Skeletal muscle satellite cell (primary cell): ENCODE measurements around the gene FCRL2.
"Not testable (repeated sequence)": the region's sequence is repeated elsewhere in the genome, so short reads cannot be mapped to it uniquely, and the experiment has no call there.

ENCODE experiments used
- H3K27me3 ChIP-seq: 2 replicates; pipeline ENCODE4 v1.7.0; 2013; ENCODE audit warnings: low read length; ENCODE audit not compliant: control insufficient read depth, insufficient read depth
- H3K36me3 ChIP-seq: 2 replicates; pipeline ENCODE4 v1.7.0; 2013; ENCODE audit warnings: mild to moderate bottlenecking, control low read depth, low read length; ENCODE audit not compliant: insufficient read depth
- H3K4me1 ChIP-seq: 2 replicates; pipeline ENCODE4 v1.7.0; 2013; ENCODE audit warnings: low read length; ENCODE audit not compliant: control insufficient read depth, insufficient read depth
- H3K4me2 ChIP-seq: 2 replicates; pipeline ENCODE4 v1.7.0; 2013; ENCODE audit warnings: mild to moderate bottlenecking, low read length
- H3K4me3 ChIP-seq: 2 replicates; pipeline ENCODE4 v1.7.0; 2013; ENCODE audit warnings: low read length
- H3K9ac ChIP-seq: 2 replicates; pipeline ENCODE4 v1.7.0; 2013; ENCODE audit warnings: mild to moderate bottlenecking, low read depth, low read length, moderate library complexity
- H3K9me3 ChIP-seq: replicated peaks from 2 replicates; pipeline ENCODE4 v1.7.0; 2013; ENCODE audit warnings: mild to moderate bottlenecking, control low read depth, low read length

The FCRL2 gene

GRCh38 chr1:157748262-157748817 lies 28.6 kb downstream of the FCRL2 start:
- H3K4me3 ChIP-seq, result no peak overlapping the region

DNA sequence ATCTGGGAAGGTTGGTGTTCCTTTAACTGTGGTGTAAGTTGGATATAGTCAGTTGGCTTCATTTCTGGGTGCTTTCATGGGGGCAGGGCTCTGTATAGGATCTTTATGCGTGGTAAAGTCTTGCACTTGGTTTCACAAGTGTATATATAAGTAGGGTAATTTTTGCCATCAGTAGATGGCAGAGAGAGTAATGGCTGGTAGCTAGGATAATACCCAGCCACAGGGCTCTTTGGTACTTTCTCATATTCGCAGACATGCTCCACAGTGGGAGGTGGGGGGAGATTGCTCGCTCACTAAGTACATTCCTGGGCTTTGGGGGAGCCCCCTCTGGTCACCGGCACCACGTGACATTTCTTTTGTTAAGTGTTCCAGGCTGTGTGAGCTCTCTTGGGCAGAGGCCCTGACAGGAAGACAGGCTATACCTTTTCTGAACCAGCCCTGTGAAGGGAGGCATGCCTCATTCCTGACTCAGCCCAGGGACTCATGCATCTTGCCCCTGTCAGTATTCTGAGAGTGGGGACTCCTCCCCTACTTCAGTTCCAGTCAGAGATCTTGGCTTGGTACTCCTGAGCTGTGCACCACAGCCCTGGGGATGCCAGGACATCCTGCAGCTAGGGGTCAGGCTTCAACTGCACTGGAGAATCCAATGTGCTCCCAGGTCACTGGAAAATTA lies 37.6 kb downstream of the FCRL2 start:
- Histone ChIP-seq H3K4me1 (no peaks in the 10 kb centered on the region), H3K36me3 (no peaks in the 10 kb centered on the region), H3K9ac (no peak overlapping the region), H3K4me3 (no peak overlapping the region), H3K4me2 (no peak overlapping the region), H3K27me3 (no peaks in the 10 kb centered on the region), H3K9me3 (no peaks in the 10 kb centered on the region)

More at GRCh38 chr1:157748262-157748817, 28.6 kb downstream of the FCRL2 start:
- Histone ChIP-seq H3K9me3 (no peaks in the 10 kb centered on the region), H3K36me3 (no peaks in the 10 kb centered on the region), H3K4me1 (no peaks in the 10 kb centered on the region), H3K27me3 (no peaks in the 10 kb centered on the region), H3K9ac (no peak overlapping the region), H3K4me2 (no peak overlapping the region)

- H3K27me3 ChIP-seq, H3K4me1 ChIP-seq, H3K4me2 ChIP-seq, H3K9me3 ChIP-seq, H3K4me3 ChIP-seq, H3K9ac ChIP-seq, H3K36me3 ChIP-seq: not testable (repeated sequence)
These were observed 40.9 kb downstream of the FCRL2 start for GRCh38 chr1:157735991-157736390.

- Histone ChIP-seq H3K36me3 (no peaks in the 10 kb centered on the region), H3K9me3 (no peaks in the 10 kb centered on the region), H3K4me1 (no peaks in the 10 kb centered on the region), H3K4me3 (no peak overlapping the region), H3K9ac (no peak overlapping the region), H3K4me2 (no peak overlapping the region), H3K27me3 (no peaks in the 10 kb centered on the region)
These were observed 42.6 kb downstream of the FCRL2 start for GRCh38 chr1:157734321-157734720.

DNA sequence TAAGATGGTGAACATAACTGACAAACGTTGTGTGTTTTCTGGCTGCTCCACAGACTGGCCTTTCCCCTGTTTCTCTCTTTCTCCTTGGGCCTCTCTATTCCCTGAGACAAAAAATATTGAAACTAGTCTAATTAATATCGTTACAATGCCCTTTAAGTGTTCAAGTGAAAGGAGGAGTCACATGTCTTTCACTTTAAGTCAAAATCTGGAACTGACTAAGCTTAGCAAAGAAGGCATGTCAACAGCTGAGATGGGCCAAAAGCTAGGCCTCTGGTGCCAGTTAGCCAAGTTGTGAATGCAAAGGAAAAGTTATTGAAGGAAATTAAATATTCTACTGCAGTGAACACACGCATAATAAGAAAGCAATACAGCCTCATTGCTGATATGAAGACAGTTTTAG lies 44.2 kb downstream of the FCRL2 start:
- Histone ChIP-seq H3K27me3 (no peaks in the 10 kb centered on the region), H3K4me3 (no peak overlapping the region), H3K4me1 (no peaks in the 10 kb centered on the region), H3K36me3 (no peaks in the 10 kb centered on the region), H3K9ac (no peak overlapping the region), H3K9me3 (no peaks in the 10 kb centered on the region), H3K4me2 (no peak overlapping the region)

- Histone ChIP-seq H3K4me2 (no peak overlapping the region), H3K4me1 (no peaks in the 10 kb centered on the region), H3K4me3 (no peak overlapping the region), H3K36me3 (no peaks in the 10 kb centered on the region), H3K9me3 (no peaks in the 10 kb centered on the region), H3K27me3 (no peaks in the 10 kb centered on the region), H3K9ac (no peak overlapping the region)
These were observed 51.7 kb downstream of the FCRL2 start for GRCh38 chr1:157725221-157725577.

GRCh38 chr1:157724537-157725220 lies 52.3 kb downstream of the FCRL2 start:
- Histone ChIP-seq H3K9ac (no peak overlapping the region), H3K36me3 (no peaks in the 10 kb centered on the region), H3K27me3 (no peaks in the 10 kb centered on the region), H3K4me2 (no peak overlapping the region), H3K4me1 (no peaks in the 10 kb centered on the region), H3K9me3 (no peaks in the 10 kb centered on the region), H3K4me3 (no peak overlapping the region)

DNA sequence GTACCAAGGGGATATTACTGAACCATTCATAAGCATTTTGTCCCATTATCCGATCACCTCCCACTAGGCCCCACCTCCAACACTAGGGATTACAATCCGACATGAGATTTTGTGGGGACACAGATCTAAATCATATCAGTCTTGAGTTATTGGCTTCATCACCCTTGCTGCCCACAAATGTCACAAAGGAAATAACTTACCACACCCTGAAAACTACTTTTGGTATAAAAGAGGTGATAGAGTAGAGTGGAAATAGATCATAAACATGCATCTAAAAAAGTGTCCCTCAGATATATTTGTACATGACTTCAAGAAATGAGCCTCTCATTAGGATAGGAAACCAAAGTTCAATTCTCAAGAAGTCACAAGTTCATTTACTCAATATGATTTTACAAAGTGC lies 53.8 kb downstream of the FCRL2 start:
- H3K9ac ChIP-seq, result no peak overlapping the region
- H3K4me2 ChIP-seq, result no peak overlapping the region
- H3K4me3 ChIP-seq, result no peak overlapping the region
- no peaks in the 10 kb centered on the region for H3K36me3 ChIP-seq
- H3K4me1 ChIP-seq, result no peaks in the 10 kb centered on the region
- H3K27me3 ChIP-seq, result no peaks in the 10 kb centered on the region
- no peaks in the 10 kb centered on the region for H3K9me3 ChIP-seq

DNA sequence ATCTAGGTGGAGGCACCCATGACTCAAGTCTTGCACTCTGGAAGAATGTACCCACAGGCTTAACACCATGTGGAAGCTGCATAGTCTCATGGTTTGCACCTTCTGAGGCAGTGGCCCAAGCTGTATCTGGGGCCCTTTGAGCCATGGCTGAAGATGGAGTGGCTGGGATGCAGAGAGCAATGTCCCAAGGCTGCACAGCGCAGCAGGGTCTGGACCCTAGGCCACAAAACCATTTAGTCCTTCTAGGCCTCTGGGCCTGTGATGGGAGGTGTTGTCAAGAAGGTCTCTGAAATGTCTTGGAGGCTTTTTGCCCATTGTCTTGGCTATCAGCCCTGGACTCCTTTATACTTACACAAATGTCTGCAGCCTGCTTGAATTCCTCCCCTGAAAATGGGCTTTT lies 54.9 kb downstream of the FCRL2 start:
- no peak overlapping the region for H3K4me2 ChIP-seq
- H3K9ac ChIP-seq, result no peak overlapping the region
- no peaks in the 10 kb centered on the region for H3K27me3 ChIP-seq
- no peaks in the 10 kb centered on the region for H3K9me3 ChIP-seq
- no peak overlapping the region for H3K4me3 ChIP-seq
- H3K4me1 ChIP-seq, result no peaks in the 10 kb centered on the region
- no peaks in the 10 kb centered on the region for H3K36me3 ChIP-seq

- no peak overlapping the region for H3K4me3 ChIP-seq
- H3K4me2 ChIP-seq, result no peak overlapping the region
- no peak overlapping the region for H3K9ac ChIP-seq
- H3K4me1 ChIP-seq, result no peaks in the 10 kb centered on the region
- no peaks in the 10 kb centered on the region for H3K27me3 ChIP-seq
- H3K36me3 ChIP-seq, result no peaks in the 10 kb centered on the region
- no peaks in the 10 kb centered on the region for H3K9me3 ChIP-seq
These were observed 61.2 kb downstream of the FCRL2 start for GRCh38 chr1:157715736-157716135.

DNA sequence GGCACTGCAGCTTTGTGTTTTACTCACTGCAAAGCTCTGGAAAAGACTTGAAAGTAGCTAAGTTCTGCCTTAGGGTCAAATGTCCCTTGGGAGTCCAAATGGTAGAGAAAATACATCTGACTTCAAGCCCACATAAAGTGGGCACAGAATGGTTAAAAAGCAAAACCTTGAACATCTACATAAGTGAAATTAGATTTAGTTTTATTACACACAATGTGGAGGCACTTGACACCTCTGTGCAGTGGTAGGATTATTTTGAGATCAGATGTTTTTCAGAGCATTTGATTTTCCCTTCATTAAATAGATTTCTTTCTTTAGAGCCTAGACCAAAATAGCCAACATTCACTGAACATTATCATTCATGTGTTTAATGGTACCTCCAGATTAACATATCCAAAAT lies 65.1 kb downstream of the FCRL2 start:
- Histone ChIP-seq H3K27me3 (no peaks in the 10 kb centered on the region), H3K4me2 (no peak overlapping the region), H3K4me3 (no peak overlapping the region), H3K4me1 (no peaks in the 10 kb centered on the region), H3K9ac (no peak overlapping the region), H3K9me3 (no peaks in the 10 kb centered on the region), H3K36me3 (no peaks in the 10 kb centered on the region)

- Histone ChIP-seq H3K27me3 (no peaks in the 10 kb centered on the region), H3K4me3 (no peak overlapping the region), H3K4me2 (no peak overlapping the region), H3K36me3 (no peaks in the 10 kb centered on the region), H3K9me3 (no peaks in the 10 kb centered on the region), H3K9ac (no peak overlapping the region), H3K4me1 (no peaks in the 10 kb centered on the region)
These were observed 72.1 kb downstream of the FCRL2 start for GRCh38 chr1:157704878-157705277.
